ENCODE data around the gene STAT4. TPM values are rescaled to one million over a fixed set of nuclear protein-coding genes. Genes with fewer than 3 reads are reported as not detected.

STAT4 gene
- total RNA-seq, 1 donor from 2014 or later: 4.8 TPM

GRCh38 chr2:191145769-191146471, 4.9 kb downstream of the STAT4 start:
- DNase-seq: no peak

- no peak for DNase-seq
Measured at GRCh38 chr2:191144217-191144616, 6.6 kb downstream of the STAT4 start.

GRCh38 chr2:191143791-191144190, 7.0 kb downstream of the STAT4 start:
- no peak for DNase-seq

- DNase-seq: no peak
Measured at GRCh38 chr2:191128911-191129304, 21.9 kb downstream of the STAT4 start.

- DNase-seq: no peak
Measured at GRCh38 chr2:191128172-191128910, 22.5 kb downstream of the STAT4 start.

GRCh38 chr2:191127235-191127634, 23.6 kb downstream of the STAT4 start:
- DNase-seq: no peak

- DNase-seq: no peak
Measured at GRCh38 chr2:191126386-191127085, 24.3 kb downstream of the STAT4 start.

GRCh38 chr2:191125646-191126045, 25.1 kb downstream of the STAT4 start:
- DNase-seq: no peak

- DNase-seq: no peak
Measured at GRCh38 chr2:191122638-191123294, 28.0 kb downstream of the STAT4 start.

GRCh38 chr2:191117341-191117740, 33.5 kb downstream of the STAT4 start:
- DNase-seq: no peak

GRCh38 chr2:191115804-191116203, 35.0 kb downstream of the STAT4 start:
- no peak for DNase-seq

- DNase-seq: no peak
Measured at GRCh38 chr2:191115391-191115790, 35.4 kb downstream of the STAT4 start.

- no peak for DNase-seq
Measured at GRCh38 chr2:191114403-191114886, 36.3 kb downstream of the STAT4 start.

GRCh38 chr2:191113761-191114160, 37.0 kb downstream of the STAT4 start:
- DNase-seq: no peak

GRCh38 chr2:191112448-191112901, 38.3 kb downstream of the STAT4 start:
- no peak for DNase-seq

GRCh38 chr2:191109888-191110287, 40.9 kb downstream of the STAT4 start:
- no peak for DNase-seq

- DNase-seq: no peak
Measured at GRCh38 chr2:191108331-191108730, 42.5 kb downstream of the STAT4 start.

- no peak for DNase-seq
Measured at GRCh38 chr2:191105082-191105481, 45.7 kb downstream of the STAT4 start.

GRCh38 chr2:191103774-191104173, 47.0 kb downstream of the STAT4 start:
- no peak for DNase-seq

- DNase-seq: no peak
Measured at GRCh38 chr2:191100216-191100615, 50.6 kb downstream of the STAT4 start.

- no peak for DNase-seq
Measured at GRCh38 chr2:191087311-191087710, 63.5 kb downstream of the STAT4 start.

GRCh38 chr2:191086706-191087105, 64.1 kb downstream of the STAT4 start:
- DNase-seq: no peak
